Measurements from ENCODE around the gene GAREM1.
"Not testable (repeated sequence)": the region's sequence is repeated elsewhere in the genome, so short reads cannot be mapped to it uniquely, and the experiment has no call there.

GAREM1 gene

DNA sequence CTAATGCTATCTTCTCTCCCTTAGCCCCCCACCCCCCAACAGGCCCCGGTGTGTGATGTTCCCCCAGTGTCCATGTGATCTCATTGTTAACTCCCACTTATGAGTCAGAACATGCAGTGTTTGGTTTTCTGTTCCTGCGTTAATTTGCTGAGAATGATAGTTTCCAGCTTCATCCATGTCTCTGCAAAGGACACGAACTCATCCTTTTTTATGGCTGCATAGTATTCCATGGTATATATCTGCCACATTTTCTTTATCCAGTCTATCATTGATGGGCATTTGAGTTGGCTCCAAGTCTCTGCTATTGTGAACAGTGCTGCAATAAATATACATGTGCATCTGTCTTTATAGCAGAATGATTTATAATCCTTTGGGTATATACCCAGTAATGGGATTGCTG lies 179.1 kb downstream of the GAREM1 start:
- not testable (repeated sequence) for DNase-seq (ENCODE audit: low read depth in 2 of 2)

DNA sequence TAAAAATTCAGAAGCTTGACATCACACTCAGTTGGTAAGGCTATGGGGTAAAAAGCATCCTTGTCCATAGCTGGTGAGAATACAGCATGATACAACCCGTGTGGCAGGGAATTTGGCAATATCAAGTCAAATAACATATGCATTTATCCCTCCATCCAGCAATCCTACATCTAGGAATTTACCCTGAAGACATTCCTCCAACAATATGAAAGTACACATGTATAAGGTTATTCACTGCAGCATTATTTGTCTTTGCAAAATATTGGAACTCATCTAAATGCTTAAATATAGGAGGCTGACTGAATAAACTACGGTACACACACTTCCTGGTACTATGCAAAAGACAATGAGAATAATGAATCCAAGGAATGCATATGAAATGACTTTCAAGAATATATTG lies 179.9 kb downstream of the GAREM1 start:
- no peak for DNase-seq (ENCODE audit: low read depth in 2 of 2)

DNA sequence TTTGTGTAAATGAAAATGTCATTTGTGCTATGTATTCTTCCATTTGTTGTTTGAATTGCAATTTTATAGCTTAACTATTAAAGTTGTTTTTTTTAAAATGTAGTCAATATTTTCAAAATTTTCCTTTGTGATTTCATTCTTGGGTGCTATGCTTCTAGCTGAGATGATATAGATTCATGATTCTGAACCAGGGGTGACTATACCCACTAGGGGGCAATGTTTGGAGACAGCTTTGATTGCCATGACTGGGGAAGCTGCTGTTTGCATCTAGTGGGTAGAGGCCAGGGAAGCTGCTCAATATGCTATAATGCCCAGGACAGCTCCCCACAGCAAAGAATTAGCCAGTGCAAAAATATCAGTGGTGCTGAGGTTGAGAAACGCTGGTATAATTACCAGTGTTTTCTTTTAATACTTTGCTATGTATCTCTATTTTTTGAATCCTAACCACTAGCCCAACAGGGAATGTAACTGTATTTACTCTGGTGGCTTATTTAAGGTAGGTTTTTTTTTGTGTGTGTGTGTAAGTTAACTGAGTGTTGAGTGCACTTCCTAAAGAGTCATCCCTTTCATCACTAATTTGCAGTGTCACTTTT lies 181.1 kb downstream of the GAREM1 start:
- no peak for DNase-seq (ENCODE audit: low read depth in 2 of 2)

DNA sequence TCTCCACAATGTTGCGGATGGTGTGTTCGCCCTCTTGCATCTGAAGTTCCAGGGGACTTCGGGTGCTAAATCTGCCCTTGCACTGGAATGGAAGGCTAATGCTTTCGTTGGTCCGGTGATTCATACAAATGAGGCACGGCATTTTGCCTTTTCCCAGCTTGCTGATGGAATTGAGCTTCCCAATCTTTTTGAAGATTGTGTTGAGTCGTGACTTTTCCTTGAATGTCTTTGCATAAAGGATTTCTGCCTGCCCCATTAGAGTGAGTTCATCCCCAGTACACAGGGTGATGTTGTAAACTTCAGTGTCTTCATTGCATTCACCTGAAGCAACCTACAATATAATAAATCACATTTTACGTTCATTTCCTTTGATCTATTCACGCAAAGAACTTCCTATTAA lies 182.8 kb downstream of the GAREM1 start:
- no peak for DNase-seq (ENCODE audit: low read depth in 2 of 2)

DNA sequence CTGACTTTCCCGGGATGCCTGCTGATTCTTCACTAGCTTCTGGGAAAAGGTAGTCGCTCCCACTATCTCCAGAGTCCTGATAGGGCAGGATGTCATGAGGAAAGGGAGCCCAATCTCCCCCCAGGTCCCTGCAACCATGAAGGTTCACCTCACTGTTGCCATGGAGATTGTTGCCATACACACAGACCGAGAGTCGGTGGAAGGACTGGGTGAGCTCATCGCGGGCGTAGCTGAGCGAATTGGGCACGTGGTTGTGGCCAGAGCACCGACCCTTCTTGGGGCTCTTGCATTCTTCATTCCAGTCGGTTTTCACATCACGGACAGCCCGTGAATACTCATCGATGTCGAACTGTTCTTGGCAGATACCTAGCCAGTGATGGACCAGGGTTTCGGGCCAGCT lies 183.4 kb downstream of the GAREM1 start:
- no peak for DNase-seq (ENCODE audit: low read depth in 2 of 2)

DNA sequence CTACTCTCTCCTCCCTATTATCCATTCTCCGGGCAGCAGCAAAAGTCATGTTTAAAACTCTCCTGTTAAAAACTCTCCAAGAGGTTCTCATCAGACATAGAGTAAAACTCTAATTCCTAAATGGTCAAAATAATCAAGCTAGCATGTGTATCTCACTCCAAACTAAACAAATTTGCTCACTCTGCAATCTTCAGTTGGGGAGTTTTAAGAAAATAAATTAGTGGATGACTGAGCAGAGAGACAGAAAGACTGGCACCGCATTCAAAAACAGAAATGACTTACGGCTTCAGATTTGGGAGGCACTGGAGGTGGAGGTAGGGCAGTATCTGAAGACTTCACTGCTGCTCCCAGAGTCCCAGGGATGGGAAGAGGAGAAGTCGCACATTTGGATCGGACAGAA lies 183.9 kb downstream of the GAREM1 start:
- DNase-seq (ENCODE audit: low read depth in 2 of 2) = no peak

DNA sequence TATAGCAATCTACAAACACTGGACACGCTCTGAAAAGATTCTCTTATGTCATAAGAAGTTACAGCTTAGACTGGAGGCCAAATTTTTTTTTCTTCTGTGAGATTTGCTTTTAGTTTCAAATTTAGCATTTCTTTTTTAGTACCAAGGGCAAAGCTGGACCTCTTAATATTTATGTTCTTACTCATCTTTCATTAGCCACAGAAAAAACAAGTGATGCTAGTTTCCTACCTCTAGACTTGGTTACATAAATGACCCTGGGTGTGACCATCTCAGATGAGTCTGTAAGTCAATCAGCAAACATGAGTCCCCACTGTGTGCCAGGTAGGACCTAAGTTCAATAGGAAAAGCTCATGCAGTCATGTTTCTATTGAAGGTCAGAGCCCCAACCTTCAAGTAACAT lies 186.4 kb downstream of the GAREM1 start:
- no peak for DNase-seq (ENCODE audit: low read depth in 2 of 2)

DNA sequence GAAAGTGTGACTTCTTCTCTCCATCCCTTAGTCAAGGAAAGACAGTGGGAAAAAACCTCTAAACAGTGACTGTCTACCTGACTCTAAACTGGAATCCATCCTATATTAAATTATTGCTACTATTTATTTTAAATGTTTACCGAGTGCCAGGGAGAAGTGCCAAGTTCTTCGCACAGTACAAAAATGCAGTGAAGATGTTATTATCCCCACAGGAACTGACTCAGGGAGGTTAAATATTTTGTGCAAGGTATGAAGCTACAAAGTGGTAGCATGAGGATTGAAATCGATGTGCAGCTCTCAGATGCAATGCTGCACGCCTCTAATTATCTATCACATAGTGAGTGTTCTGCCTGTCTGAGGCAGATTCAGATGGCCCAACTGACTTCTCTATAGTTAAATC lies 189.8 kb downstream of the GAREM1 start:
- no peak for DNase-seq (ENCODE audit: low read depth in 2 of 2)

DNA sequence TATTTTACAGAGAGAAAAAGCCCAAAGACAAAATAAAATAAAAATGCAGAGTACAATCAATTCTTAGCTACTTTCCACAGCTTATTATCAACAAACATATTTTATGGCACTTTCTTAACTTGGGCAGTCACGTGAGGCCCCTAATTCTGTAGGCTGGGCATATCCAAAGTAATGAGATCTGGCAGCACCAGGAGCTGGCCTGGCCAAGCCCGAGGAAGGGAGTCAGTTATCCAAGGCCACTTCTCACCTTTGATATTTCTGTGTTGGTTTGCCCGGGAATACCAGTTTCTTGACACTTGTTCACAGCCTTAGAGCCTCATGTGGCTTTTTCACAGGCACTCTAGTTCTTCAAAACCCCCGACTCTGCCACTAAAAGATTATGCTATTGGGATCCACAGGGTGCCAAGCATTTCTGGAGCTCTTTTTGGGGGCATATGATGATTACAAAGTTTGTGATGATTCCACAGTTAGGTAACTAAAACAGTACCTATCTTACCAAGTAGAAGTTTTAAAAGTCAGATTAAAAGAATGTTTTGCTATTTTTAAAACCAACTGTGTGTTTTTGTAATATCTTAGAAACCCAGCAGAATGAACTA lies 190.4 kb downstream of the GAREM1 start:
- DNase-seq (ENCODE audit: low read depth in 2 of 2) = no peak

DNA sequence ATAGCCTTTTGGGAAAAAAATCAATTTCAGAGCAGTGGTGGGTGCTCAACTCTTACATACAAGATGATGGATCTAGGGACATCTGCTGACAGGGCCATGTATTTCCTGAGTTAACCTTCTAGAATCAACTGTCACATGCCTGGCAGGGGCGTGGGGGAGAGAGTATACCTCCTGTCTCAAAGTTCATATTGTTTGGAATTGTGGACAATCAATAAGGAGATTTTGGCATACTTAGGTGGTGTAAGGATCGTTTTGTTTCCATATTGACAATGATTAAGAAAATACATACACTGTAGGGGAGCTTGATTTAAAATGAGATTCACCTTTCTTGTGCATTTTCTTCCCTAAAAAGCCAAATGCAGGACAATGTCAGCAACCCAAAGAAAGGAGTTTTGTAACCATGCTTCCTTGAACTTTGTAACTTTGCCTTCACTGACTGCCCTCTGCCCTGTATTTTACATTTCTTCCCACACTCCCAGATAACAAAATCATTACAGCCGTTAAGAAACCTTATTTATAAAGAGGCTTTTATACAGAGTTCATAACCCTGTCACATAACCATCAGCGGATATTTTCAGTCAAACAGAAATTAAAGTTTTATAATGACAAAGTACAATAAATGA lies 192.4 kb downstream of the GAREM1 start:
- no peak for DNase-seq (ENCODE audit: low read depth in 2 of 2)

DNA sequence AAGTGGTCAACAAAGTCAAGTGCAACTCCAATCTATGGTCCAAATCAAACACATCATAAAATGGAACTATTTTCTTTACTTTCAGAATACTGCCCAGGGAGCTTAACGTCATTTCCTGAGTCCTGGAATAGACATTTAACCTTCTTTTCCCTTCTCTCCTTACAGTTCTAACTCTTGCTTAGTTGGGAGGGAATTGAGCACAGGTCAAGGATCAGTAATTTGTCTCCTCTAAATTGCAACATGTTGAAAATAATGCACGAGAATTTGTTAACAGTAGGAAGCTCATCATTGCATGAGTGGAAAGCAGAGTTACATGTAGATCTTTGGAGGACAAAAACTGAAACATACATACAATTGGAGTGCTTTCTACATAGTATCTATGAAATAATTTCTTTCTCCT lies 193.1 kb downstream of the GAREM1 start:
- no peak for DNase-seq (ENCODE audit: low read depth in 2 of 2)

DNA sequence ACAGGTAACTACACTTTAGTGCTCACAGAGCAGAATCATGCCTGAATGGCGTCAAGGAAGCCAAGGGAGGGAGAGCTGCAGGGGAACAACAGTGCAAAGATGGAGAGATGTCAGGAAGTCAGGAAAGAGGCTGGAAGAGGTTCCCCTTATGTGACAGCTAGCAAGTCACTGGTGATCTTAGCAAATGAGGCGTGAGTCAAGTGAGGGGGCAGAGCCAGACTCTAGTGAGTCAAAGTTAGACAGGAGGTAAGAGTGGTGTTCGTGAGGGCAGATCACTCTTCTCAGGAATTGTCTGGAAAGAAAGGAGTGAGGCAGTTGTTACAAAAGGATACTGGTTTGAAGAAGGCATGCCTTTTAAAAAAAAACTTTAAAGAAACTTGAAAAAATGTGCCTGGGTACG lies 193.8 kb downstream of the GAREM1 start:
- no peak for DNase-seq (ENCODE audit: low read depth in 2 of 2)

DNA sequence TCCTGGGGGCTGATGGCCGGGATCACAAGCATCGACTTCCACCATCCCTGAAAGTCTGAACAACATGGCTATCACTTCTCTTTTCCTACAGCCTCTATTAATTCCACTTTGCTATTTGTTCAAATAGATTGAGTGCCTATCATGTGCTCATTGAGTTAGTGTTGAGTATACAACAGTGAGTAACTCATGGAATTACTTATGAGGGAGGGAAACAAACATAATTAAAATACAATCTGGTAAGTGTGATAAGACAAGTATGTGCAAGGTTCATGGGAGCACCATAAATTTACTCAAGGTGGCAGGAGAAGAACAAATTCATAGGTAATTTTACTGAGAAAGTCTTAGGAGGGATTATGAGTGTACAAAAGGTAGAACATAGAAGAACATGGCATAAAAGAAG lies 194.4 kb downstream of the GAREM1 start:
- no peak for DNase-seq (ENCODE audit: low read depth in 2 of 2)

DNA sequence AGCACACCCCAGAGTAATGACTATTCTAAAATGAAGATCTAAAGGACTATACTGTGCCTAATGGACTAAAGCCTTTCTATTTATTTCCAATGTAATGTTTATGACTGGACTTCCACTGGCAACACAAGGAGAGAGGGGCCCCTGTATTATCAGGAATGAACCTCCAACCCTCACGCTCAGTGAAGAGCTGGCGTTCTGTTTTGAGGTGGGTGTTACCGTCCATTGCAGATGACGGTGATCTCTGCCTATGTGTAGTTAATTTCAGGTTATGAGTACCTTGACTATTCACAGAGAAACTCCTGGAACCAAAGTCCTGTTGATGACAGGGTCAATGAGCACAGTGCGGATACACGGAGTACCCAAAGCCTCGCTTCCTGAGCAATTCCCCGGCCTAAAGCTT lies 195.5 kb downstream of the GAREM1 start:
- no peak for DNase-seq (ENCODE audit: low read depth in 2 of 2)

DNA sequence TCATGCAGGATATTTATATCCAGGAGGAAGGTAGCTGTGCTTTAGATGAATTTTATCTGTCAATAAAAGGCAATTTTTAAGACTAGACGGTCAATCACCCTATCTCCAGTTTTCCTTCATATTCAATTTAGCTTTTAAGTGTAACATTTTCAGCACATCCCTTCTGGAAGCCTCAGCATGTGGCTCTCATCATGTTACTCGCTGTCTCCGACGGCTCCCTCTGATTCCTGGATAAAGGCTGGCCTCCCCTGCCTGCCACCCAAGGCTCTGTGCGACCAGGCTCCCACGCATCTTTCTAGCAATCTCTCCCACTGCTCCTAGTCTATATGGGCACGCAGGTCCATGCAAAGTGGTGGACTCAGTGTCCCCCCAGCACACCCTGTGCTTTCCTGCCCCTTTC lies 196.4 kb downstream of the GAREM1 start:
- DNase-seq (ENCODE audit: low read depth in 2 of 2) = no peak

DNA sequence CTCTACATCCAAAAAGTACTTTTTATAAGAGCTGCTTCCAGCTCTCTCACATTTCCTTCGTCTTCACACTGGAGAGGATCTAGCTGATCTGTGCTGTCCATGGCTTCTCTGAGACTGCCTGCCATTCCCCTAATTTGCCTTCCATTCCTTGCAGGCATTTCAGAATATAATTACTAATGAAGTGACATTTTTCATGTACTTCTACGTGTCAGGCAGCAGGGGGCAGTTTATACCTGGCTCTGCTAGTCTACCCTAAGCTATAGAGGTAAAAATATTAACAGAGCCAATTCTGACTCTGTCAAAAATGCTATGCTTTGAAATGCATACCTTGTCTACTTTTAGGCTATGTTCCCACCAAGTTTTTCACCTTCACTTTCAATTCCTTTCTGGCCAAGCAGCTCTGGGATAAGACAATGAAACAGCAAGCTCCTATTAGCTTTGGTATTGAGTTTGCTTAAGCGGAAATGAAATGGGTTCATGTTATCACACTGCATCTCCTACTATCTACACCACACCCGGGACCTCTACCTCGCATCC lies 198.9 kb downstream of the GAREM1 start:
- no peak for DNase-seq (ENCODE audit: low read depth in 2 of 2)

DNA sequence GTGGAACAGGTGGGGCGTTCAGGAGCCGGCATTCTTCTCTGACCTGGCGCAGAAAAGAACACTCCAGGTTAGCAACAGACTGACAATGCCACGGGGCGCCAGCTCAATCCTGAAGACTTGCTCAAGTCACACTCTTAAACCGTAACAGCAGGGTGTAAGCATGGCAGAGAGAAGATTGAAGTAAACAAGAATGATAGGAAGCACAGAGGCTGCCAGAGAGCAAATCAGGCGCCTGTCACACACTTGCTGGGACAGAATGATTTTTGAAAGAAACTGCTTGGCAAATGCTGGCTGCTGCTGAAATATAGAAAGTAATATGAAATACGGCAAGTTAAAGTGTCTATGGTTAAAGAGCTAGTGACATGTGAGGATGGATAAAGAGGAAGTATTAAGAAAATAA lies 200.3 kb downstream of the GAREM1 start:
- no peak for DNase-seq (ENCODE audit: low read depth in 2 of 2)

DNA sequence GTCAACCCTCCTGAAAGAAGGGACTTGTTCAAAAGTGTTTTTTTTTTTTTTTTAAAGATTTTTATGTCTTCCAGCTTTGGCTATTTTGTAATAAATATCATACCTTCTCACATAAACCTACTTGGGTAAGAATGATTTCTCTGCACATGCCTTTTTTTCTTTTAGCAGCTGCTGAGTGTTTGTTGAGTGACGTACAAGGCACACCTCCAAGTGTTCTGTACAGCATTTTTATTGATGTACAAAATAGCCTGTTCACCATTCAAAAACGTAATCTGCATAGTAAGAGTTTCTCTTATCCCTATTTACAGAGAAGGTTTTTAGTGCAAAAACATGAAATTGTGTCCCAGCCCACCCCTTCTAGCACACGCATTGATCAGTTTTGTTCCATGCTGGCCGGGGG lies 203.2 kb downstream of the GAREM1 start:
- DNase-seq (ENCODE audit: low read depth in 2 of 2) = no peak

DNA sequence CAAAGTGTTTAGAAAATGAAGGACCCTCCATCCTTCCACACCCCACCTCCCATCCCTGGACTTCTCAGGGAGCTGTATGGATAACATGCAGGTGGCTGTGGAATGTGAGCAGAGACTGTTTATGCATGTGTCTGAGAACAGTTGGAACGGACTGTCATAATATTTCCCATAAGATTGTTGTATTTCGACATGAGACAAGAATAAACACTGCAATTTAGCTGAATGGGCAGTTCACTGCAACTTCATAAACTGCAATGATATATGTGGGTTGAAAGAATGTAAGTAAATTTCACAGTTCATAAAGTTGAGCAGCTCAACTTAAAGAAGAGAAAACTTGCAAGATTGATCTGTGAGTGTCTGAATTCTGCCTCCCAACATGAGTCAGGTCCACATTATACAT lies 206.3 kb downstream of the GAREM1 start:
- DNase-seq (ENCODE audit: low read depth in 2 of 2) = no peak

DNA sequence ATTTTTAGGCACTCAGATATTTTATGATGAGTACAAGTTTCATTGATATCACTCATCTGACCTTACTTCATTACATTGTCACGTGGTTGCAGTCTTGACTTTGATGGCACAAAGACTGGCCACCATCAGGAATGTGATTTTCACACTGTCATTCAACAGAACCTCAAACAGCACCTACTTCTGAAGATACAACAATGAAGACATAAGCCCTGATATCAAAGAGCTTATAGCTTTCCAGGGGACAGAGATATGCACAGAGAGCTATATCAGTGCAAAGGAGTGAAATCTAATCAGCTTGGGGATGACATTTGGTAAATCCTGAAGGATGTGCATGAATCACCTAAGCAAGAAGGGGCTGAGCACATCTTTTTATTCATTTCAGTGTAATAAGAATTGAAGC lies 208.6 kb downstream of the GAREM1 start:
- no peak for DNase-seq (ENCODE audit: low read depth in 2 of 2)

DNA sequence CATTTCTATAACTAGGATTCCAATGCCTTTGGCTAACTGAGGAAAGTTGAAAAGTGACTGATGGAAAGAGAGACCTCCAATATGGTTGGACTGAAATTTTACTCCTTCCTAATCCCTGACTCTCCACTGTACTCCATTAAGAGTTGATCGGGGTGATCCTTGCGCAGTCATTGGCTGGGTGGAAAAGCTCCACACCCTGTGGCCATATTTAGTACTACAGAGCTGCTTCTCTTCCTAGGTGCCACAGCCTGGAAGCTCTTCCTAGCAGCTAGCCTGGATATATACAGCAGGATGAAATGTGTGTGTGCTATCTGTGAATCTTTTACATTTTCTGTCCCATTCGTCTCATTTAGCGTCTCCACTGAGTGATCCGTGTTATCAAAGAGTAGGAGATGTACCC lies 209.7 kb downstream of the GAREM1 start:
- no peak for DNase-seq (ENCODE audit: low read depth in 2 of 2)

DNA sequence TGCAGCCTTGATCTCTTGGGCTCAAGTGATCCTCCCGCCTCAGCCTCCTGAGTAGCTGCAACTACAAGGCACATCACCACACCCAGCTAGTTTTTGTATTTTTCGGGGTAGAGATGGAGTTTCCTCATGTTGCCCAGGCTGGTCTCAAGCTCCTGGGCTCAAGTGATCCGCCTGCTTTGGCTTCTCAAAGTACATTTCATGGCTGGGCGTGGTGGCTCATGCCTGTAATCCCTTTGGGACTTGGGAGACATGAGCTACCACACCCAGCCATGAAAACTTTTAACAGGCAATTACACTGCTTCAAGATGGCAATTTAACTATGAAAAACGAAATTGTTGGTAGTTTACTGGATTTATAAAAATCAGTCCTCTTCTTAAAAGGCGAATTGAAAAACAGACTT lies 211.1 kb downstream of the GAREM1 start:
- DNase-seq (ENCODE audit: low read depth in 2 of 2) = no peak

DNA sequence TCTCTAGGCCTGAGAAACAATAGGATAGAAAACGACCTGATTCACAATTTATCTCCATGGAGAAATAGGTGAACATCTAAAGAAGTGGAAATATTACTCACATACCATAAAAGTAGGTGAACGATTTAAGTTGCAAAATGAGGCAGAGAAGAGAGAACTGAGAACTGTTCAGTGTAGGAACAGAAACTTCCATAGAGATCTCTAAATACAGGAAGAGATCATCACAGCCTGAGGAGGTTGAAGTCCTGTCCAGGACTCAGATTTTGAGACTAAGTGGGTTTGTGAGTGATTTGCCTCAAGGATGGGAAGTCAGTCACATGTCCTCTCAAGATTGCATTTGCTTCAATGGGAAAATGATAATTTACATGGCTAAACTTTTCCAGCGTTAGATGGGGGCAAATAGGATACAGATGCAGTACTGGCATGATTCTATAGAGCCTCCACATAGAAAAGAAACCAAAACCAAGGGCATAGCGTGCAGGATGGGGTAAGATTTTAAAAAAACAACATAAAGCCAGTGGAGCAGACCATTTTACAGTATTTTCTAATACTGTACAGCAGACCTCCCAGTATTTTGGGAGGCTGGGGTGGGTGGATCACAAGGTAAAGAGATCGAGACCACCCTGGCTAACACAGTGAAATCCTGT lies 212.0 kb downstream of the GAREM1 start:
- DNase-seq (ENCODE audit: low read depth in 2 of 2) = no peak
